Naive thymus-derived CD4-positive, alpha-beta T cell (primary cell): ENCODE measurements around the gene GFY. TPM values are rescaled to one million over a fixed set of nuclear protein-coding genes. Genes with fewer than 3 reads are reported as not detected.

Source experiments
- ATAC-seq: fragments of 150-1000 bp; cut with Tn5 transposase; 2 replicates; pipeline ENCODE4 v1.10.0; 2021; ENCODE audit warnings: mild to moderate bottlenecking, moderate library complexity
- CTCF ChIA-PET: fragments of 350-600 bp; sonication (Branson Sonifier 250); formaldehyde crosslinking; loops from one replicate; lab custom pipeline; 2021; ENCODE audit warnings: antibody characterized with exemption; lab: Charles Lee
- POLR2A ChIA-PET: fragments of 350-600 bp; sonication (Branson Sonifier 250); formaldehyde crosslinking; loops from one replicate; lab custom pipeline; 2021; ENCODE audit warnings: antibody characterized with exemption, inconsistent platforms; lab: Charles Lee
- DNase-seq, 9 donors: peaks; one replicate each; pipeline versions ENCODE4 v3.0.0 to v3.0.0-alpha.2; 2020 to 2022; ENCODE audit warnings: mixed read lengths in 1 of 9
- H3K27ac ChIP-seq: one replicate; pipeline ENCODE4 v1.7.0; 2013; ENCODE audit warnings: mild to moderate bottlenecking, low read depth, low read length, moderate library complexity
- H3K27me3 ChIP-seq, 2 donors: one replicate each; pipeline ENCODE4 v1.7.0; 2013; ENCODE audit warnings: low read length in 2 of 2, mild to moderate bottlenecking in 2 of 2, moderate library complexity in 2 of 2; ENCODE audit not compliant: control insufficient read depth in 2 of 2, insufficient read depth in 2 of 2
- H3K36me3 ChIP-seq, 3 experiments: 1 replicate in 2 of 3; 2 replicates in 1 of 3; pipeline ENCODE4 v1.7.0; 2013; ENCODE audit warnings: low read length in 3 of 3, mild to moderate bottlenecking in 3 of 3, moderate library complexity in 1 of 3; ENCODE audit not compliant: insufficient read depth in 3 of 3, control insufficient read depth in 2 of 3
- H3K4me1 ChIP-seq, 2 donors: one replicate each; pipeline ENCODE4 v1.7.0; 2013; ENCODE audit warnings: low read length in 2 of 2, mild to moderate bottlenecking in 2 of 2, moderate library complexity in 1 of 2; ENCODE audit not compliant: control insufficient read depth in 2 of 2, insufficient read depth in 2 of 2
- H3K4me3 ChIP-seq: 2 replicates; pipeline ENCODE4 v1.7.0; 2013; ENCODE audit warnings: mild to moderate bottlenecking, low read length
- H3K9me3 ChIP-seq, 3 experiments: 1 replicate in 2 of 3; 2 replicates in 1 of 3; pipeline ENCODE4 v1.7.0; 2013; ENCODE audit warnings: low read length in 3 of 3; ENCODE audit not compliant: control insufficient read depth in 2 of 3
- H3K27ac Mint-ChIP-seq, 9 donors: one replicate each; pipeline ENCODE4 v1.8.0; 2020 to 2022; ENCODE audit warnings: mixed read lengths in 9 of 9, mild to moderate bottlenecking in 8 of 9, moderate library complexity in 5 of 9, inconsistent platforms in 2 of 9
- H3K27me3 Mint-ChIP-seq, 5 donors: one replicate each; pipeline ENCODE4 v1.8.0; 2021 to 2022; ENCODE audit warnings: mixed read lengths in 5 of 5, mild to moderate bottlenecking in 1 of 5
- H3K36me3 Mint-ChIP-seq, 5 donors: one replicate each; pipeline ENCODE4 v1.8.0; 2020 to 2022; ENCODE audit warnings: mixed read lengths in 5 of 5, mild to moderate bottlenecking in 3 of 5, inconsistent platforms in 1 of 5
- H3K4me1 Mint-ChIP-seq, 7 donors: one replicate each; pipeline ENCODE4 v1.8.0; 2020 to 2022; ENCODE audit warnings: mixed read lengths in 7 of 7, mild to moderate bottlenecking in 3 of 7, inconsistent platforms in 1 of 7
- H3K4me3 Mint-ChIP-seq, 10 donors: one replicate each; pipeline ENCODE4 v1.8.0; 2020 to 2022; ENCODE audit warnings: mild to moderate bottlenecking in 10 of 10, mixed read lengths in 10 of 10, moderate library complexity in 6 of 10, inconsistent platforms in 2 of 10
- H3K9me3 Mint-ChIP-seq, 11 donors: one replicate each; pipeline ENCODE4 v1.8.0; 2020 to 2022; ENCODE audit warnings: mixed read lengths in 11 of 11, mild to moderate bottlenecking in 4 of 11, inconsistent platforms in 1 of 11, moderate library complexity in 1 of 11
- intact Hi-C, 2 donors: fragments of 100-400 bp; cut with micrococcal nuclease; formaldehyde crosslinking; loops; one replicate each; pipeline ENCODE4 v1.15.1; 2023
- polyA plus RNA-seq, 2 donors: library from polyadenylated mRNA; unstranded; fragments of 300-500 nt; fragmentation: Illumina TruSeq; gene quantifications; one replicate each; pipeline ENCODE4 v1.2.3, GENCODE V29; 2021
- total RNA-seq, 6 experiments: library from RNA in 5 of 6; stranded (reverse) in 5 of 6; gene quantifications; 1 replicate in 5 of 6; 2 replicates in 1 of 6; pipeline ENCODE4 v1.2.3 and lab custom pipeline; 2021 to 2026

The GFY gene
- total and polyA plus RNA-seq, 7 experiments from 2014 or later: not detected

GRCh38 chr19:49453013-49453756 is 28.0 kb downstream of the GFY start, which contains the start of gene ALDH16A1:
TSS of gene ALDH16A1 (plus strand) at chr19:49453225. CDS start at chr19:49453332, 107 bp downstream.
- peaks cover 15 to 26% of the 10 kb centered on the region in 2 donors for H3K4me1 ChIP-seq
- intact Hi-C loops: loop anchor here (1.0 to 5.0 kb wide), 19 partner anchors 10 to 1131 kb away; partner anchors contain the start of genes FLT3LG (in 2 of the 2), GYS1 (in 2 of the 2), RPS11 (in 2 of the 2) and RUVBL2 (in 2 of the 2)
- POLR2A ChIA-PET: interaction anchor here (0.6 to 15.5 kb wide), 18 partner anchors 12 to 834 kb away, joined by 3 to 226 read pairs (median 4); partner anchors contain the start of genes FLT3LG, GFY, NOSIP and PRR12

GRCh38 chr19:49453757-49454240 is 28.6 kb downstream of the GFY start:
- Histone ChIP-seq H3K4me3 (peak overlapping the region; percentile 84), H3K36me3 (peaks cover 0 to 25% (median 0%) of the 10 kb centered on the region in 3 experiments), H3K27ac (peak overlapping the region; percentile 95), H3K4me1 (peaks cover 15 to 26% of the 10 kb centered on the region in 2 donors), H3K27me3 (no peaks in the 10 kb centered on the region), H3K9me3 (no peaks in the 10 kb centered on the region)
- peaks cover 0 to 5% (median 0%) of the 10 kb centered on the region in 11 donors for H3K9me3 Mint-ChIP-seq
- ATAC-seq (no peak), DNase-seq (no peak)
- CTCF ChIA-PET: interaction anchor here (1.0 to 12.2 kb wide), 4 partner anchors 13 to 62 kb away, joined by 3 to 83 read pairs (median 8); partner anchors contain the start of gene FLT3LG
- H3K36me3 Mint-ChIP-seq: peaks cover 8 to 26% (median 10%) of the 10 kb centered on the region in 5 donors
- intact Hi-C loops: loop anchor here (1.0 to 5.0 kb wide), 19 partner anchors 10 to 1131 kb away; partner anchors contain the start of genes FLT3LG (in 2 of the 2), GYS1 (in 2 of the 2), RPS11 (in 2 of the 2) and RUVBL2 (in 2 of the 2)
- peak overlapping the region; percentile 90 to 100 (median 96) for H3K4me3 Mint-ChIP-seq
- H3K27ac Mint-ChIP-seq: peak overlapping the region; percentile 92 to 100 (median 99)
- POLR2A ChIA-PET: interaction anchor here (0.6 to 15.5 kb wide), 16 partner anchors 11 to 835 kb away, joined by 3 to 226 read pairs (median 8); partner anchors contain the start of genes FLT3LG, GFY, NOSIP and PRR12
- H3K27me3 Mint-ChIP-seq: no peaks in the 10 kb centered on the region
- H3K4me1 Mint-ChIP-seq: peaks cover 31 to 64% (median 50%) of the 10 kb centered on the region in 7 donors

More at GRCh38 chr19:49453013-49453756, 28.0 kb downstream of the GFY start, which contains the start of gene ALDH16A1:
- H3K4me1 Mint-ChIP-seq: peaks cover 35 to 71% (median 56%) of the 10 kb centered on the region in 7 donors
- H3K27me3 Mint-ChIP-seq: no peaks in the 10 kb centered on the region
- Histone ChIP-seq H3K4me3 (peak within 1 kb of the TSS; percentile 85), H3K36me3 (peaks cover 0 to 25% (median 0%) of the 10 kb centered on the region in 3 experiments), H3K9me3 (no peaks in the 10 kb centered on the region), H3K27me3 (no peaks in the 10 kb centered on the region), H3K27ac (peak within 1 kb of the TSS; percentile 95)
- peaks cover 0 to 5% (median 0%) of the 10 kb centered on the region in 11 donors for H3K9me3 Mint-ChIP-seq
- peak within 1 kb of the TSS; percentile 92 to 100 (median 99) for H3K27ac Mint-ChIP-seq
- DNase-seq: peak; percentile 97 to 99 (median 98)
- peak; percentile 92 for ATAC-seq
- H3K36me3 Mint-ChIP-seq: peaks cover 12 to 30% (median 16%) of the 10 kb centered on the region in 5 donors
- H3K4me3 Mint-ChIP-seq: peak within 1 kb of the TSS; percentile 95 to 100 (median 99)
- CTCF ChIA-PET: interaction anchor here (0.6 to 12.2 kb wide), 5 partner anchors 13 to 89 kb away, joined by 3 to 83 read pairs (median 4); partner anchors contain the start of genes DKKL1 and FLT3LG

- no peaks in the 10 kb centered on the region for H3K27me3 ChIP-seq
- Mint-ChIP-seq H3K27me3 (no peaks in the 10 kb centered on the region), H3K4me3 (peak overlapping the region in 3 of 10 donors; percentile 38 to 45 (median 42)), H3K4me1 (peaks cover 17 to 45% (median 37%) of the 10 kb centered on the region in 7 donors), H3K27ac (peak overlapping the region in 6 of 9 donors; percentile 11 to 75 (median 35)), H3K9me3 (peaks cover 0 to 5% (median 0%) of the 10 kb centered on the region in 11 donors), H3K36me3 (peaks cover 8 to 19% (median 10%) of the 10 kb centered on the region in 5 donors)
- ATAC-seq (no peak), DNase-seq (no peak)
- intact Hi-C loops: no loop called here
- ChIA-PET CTCF (interaction anchor here (1.4 to 12.2 kb wide), 2 partner anchors 9 to 16 kb away, joined by 3 to 83 read pairs; partner anchors contain the start of gene FLT3LG), POLR2A (interaction anchor here (1.1 to 15.5 kb wide), 4 partner anchors 10 to 44 kb away, joined by 3 to 226 read pairs (median 10); partner anchors contain the start of gene FLT3LG)
- H3K27ac ChIP-seq: no peak overlapping the region
- H3K4me1 ChIP-seq: peaks cover 9 to 18% of the 10 kb centered on the region in 2 donors
- H3K4me3 ChIP-seq: no peak overlapping the region
- H3K36me3 ChIP-seq: peaks cover 0 to 37% (median 0%) of the 10 kb centered on the region in 3 experiments
- H3K9me3 ChIP-seq: no peaks in the 10 kb centered on the region
Measured at GRCh38 chr19:49455773-49456172, 30.6 kb downstream of the GFY start.

- H3K4me1 ChIP-seq: peaks cover 8 to 18% of the 10 kb centered on the region in 2 donors
- ChIA-PET POLR2A (interaction anchor here (0.6 to 15.5 kb wide), 4 partner anchors 10 to 72 kb away, joined by 3 to 226 read pairs (median 10); partner anchors contain the start of gene FLT3LG), CTCF (interaction anchor here (0.8 to 12.2 kb wide), 3 partner anchors 9 to 15 kb away, joined by 3 to 83 read pairs (median 4); partner anchors contain the start of gene FLT3LG)
- no peaks in the 10 kb centered on the region for H3K27me3 Mint-ChIP-seq
- peaks cover 8 to 19% (median 10%) of the 10 kb centered on the region in 5 donors for H3K36me3 Mint-ChIP-seq
- peaks cover 0 to 5% (median 0%) of the 10 kb centered on the region in 11 donors for H3K9me3 Mint-ChIP-seq
- H3K4me1 Mint-ChIP-seq: peaks cover 15 to 41% (median 36%) of the 10 kb centered on the region in 7 donors
- H3K27ac ChIP-seq: no peak overlapping the region
- peak overlapping the region in 3 of 10 donors; percentile 23 to 42 (median 38) for H3K4me3 Mint-ChIP-seq
- H3K27ac Mint-ChIP-seq: peak overlapping the region in 7 of 9 donors; percentile 11 to 75 (median 36)
- ATAC-seq (no peak), DNase-seq (no peak)
- peaks cover 0 to 37% (median 0%) of the 10 kb centered on the region in 3 experiments for H3K36me3 ChIP-seq
- H3K27me3 ChIP-seq: no peaks in the 10 kb centered on the region
- intact Hi-C loops: no loop called here
- H3K9me3 ChIP-seq: no peaks in the 10 kb centered on the region
- no peak overlapping the region for H3K4me3 ChIP-seq
Measured at GRCh38 chr19:49456326-49456725, 31.1 kb downstream of the GFY start.

- H3K36me3 ChIP-seq: peaks cover 0 to 40% (median 0%) of the 10 kb centered on the region in 3 experiments
- ChIA-PET POLR2A (interaction anchor here (1.1 to 15.5 kb wide), 2 partner anchors 13 to 130 kb away, joined by 4 to 226 read pairs; partner anchors contain the start of gene FLT3LG), CTCF (interaction anchor here (12.2 kb wide), 1 partner anchor 13 kb away, joined by 83 read pairs; the partner anchor contains the start of gene FLT3LG)
- intact Hi-C loops: no loop called here
- no peak overlapping the region for H3K4me3 ChIP-seq
- Mint-ChIP-seq H3K27me3 (no peaks in the 10 kb centered on the region), H3K4me1 (peaks cover 9 to 26% (median 18%) of the 10 kb centered on the region in 7 donors), H3K27ac (peak overlapping the region in 1 of 9 donors; percentile 18), H3K9me3 (no peaks in the 10 kb centered on the region), H3K36me3 (peaks cover 4 to 15% (median 5%) of the 10 kb centered on the region in 5 donors), H3K4me3 (no peak overlapping the region)
- H3K4me1 ChIP-seq: peaks cover 8 to 10% of the 10 kb centered on the region in 2 donors
- no peak for ATAC-seq
- H3K9me3 ChIP-seq: no peaks in the 10 kb centered on the region
- H3K27me3 ChIP-seq: no peaks in the 10 kb centered on the region
- H3K27ac ChIP-seq: no peak overlapping the region
- DNase-seq: no peak
Measured at GRCh38 chr19:49458567-49458903, 33.3 kb downstream of the GFY start.
